Prostate gland (tissue), 2 donors: Measurements from ENCODE around the gene BRD3OS. TPM values are rescaled to one million over a fixed set of nuclear protein-coding genes. Genes with fewer than 3 reads are reported as not detected.

Experiments used
- DNase-seq: peaks from one replicate; pipeline ENCODE4 v3.0.0-alpha.2; 2019; ENCODE audit warnings: low spot score
- H3K27ac ChIP-seq, 2 donors: fragments of 200-600 bp; sonication (generic); 2 replicates each; pipeline ENCODE4 v1.5.1; 2017 to 2019
- H3K27me3 ChIP-seq: fragments of 200-600 bp; sonication (generic); replicated peaks from 2 replicates; pipeline ENCODE4 v1.5.1; 2019; ENCODE audit not compliant: insufficient read depth
- H3K36me3 ChIP-seq, 2 donors: fragments of 200-600 bp; sonication (generic); 1 replicate in 1 of 2; 2 replicates in 1 of 2; pipeline versions ENCODE4 v1.5.1 to v1.8.1; 2017 to 2019
- H3K4me1 ChIP-seq: fragments of 200-600 bp; sonication (generic); replicated peaks from 2 replicates; pipeline ENCODE4 v1.5.1; 2019
- H3K4me3 ChIP-seq, 2 donors: fragments of 200-600 bp; sonication (generic); 2 replicates each; pipeline ENCODE4 v1.5.1; 2017 to 2019
- H3K9me3 ChIP-seq: fragments of 200-600 bp; sonication (generic); 2 replicates; pipeline ENCODE4 v1.5.1; 2017
- CTCF ChIP-seq, 4 experiments: fragments of 200-600 bp in 2 of 4; fragments of 450-650 bp in 2 of 4; sonication (generic) in 2 of 4; IDR thresholded peaks; 1 replicate in 3 of 4; 2 replicates in 1 of 4; pipeline ENCODE4 v1.5.1; 2016 to 2019; ENCODE audit warnings: antibody characterized with exemption in 4 of 4, mild to moderate bottlenecking in 2 of 4, moderate library complexity in 2 of 4
- POLR2A ChIP-seq: fragments of 450-650 bp; IDR thresholded peaks from one replicate; pipeline ENCODE4 v1.6.1; 2016; ENCODE audit warnings: antibody characterized with exemption, mild to moderate bottlenecking
- POLR2AphosphoS5 ChIP-seq: sonication (generic); formaldehyde crosslinking; IDR thresholded peaks from one replicate; pipeline ENCODE4 v1.6.1; 2017; ENCODE audit warnings: antibody characterized with exemption
- WGBS: methylation state at CpG from one replicate; pipeline ENCODE4 v1.1.5; 2018; 5-methylcytosine and 5-hydroxymethylcytosine counted together
- intact Hi-C: fragments of 100-400 bp; cut with DNase I; formaldehyde crosslinking; loops from one replicate; pipeline ENCODE4 v1.14.2; 2022
- total RNA-seq, 2 donors: library from RNA; depleted of rRNA; stranded (reverse); fragments of >200 nt; gene quantifications; one replicate each; pipeline ENCODE4 v1.1.0, GENCODE V29; 2016

The BRD3OS gene
- total RNA-seq, 2 donors from 2014 or later = 16.2 to 30.1 TPM

- WGBS = 92% methylated on average over 26 of the region's 26 CpGs
- DNase-seq = no peak
- no peaks in the 10 kb centered on the region for H3K27me3 ChIP-seq
- H3K4me1 ChIP-seq = no peaks in the 10 kb centered on the region
- H3K4me3 ChIP-seq = no peak overlapping the region
- H3K36me3 ChIP-seq = peaks cover 7 to 30% of the 10 kb centered on the region in 2 donors
- intact Hi-C loops = no loop called here
- H3K9me3 ChIP-seq = no peaks in the 10 kb centered on the region
- TF ChIP-seq POLR2AphosphoS5 (no peak), CTCF (IDR thresholded peaks at IDR 0.05) (no peak), POLR2A (no peak)
- H3K27ac ChIP-seq = no peak overlapping the region
Measured at GRCh38 chr9:134033516-134034214, 8.4 kb downstream of the BRD3OS start.

DNA sequence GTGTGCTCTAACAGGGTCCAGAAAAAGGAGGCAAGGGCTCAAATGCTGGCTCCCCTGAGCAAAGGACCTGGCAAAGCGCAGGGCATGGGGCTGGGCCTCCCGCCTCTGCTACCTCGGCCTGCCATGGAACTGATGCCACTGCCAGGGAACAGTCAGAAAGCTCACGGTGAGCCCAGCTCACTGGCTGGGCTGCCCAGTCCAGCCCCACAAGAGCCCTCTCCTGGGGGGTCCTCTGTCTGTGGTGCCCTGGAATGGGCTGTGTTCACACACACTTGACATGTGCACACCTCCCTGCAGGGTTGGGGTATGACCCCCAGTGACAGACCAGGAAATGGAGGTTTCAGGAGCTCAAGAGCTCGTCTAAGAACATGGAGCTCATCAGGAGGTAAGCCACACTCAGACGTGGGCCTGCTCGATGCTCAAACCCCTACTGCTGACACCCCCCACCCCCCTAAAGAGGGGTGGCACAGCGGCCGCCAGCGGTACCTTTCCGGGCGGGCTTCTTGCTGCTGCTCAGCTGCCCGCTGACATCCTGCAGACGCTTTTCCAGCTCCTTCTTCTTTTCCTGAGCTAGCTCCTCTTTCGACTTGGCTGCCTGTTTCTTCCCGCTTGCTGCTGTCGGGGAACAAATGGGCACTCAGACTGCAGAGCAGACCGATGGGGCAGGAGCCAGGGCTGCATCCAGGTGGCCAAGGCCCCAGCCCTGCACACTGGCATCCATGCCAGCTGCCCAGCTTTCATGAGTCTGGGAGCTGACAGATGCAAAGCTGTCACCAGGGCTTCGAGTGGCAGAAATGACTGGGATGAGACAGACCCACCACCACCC, 9.1 kb downstream of the BRD3OS start:
- no peak for DNase-seq
- H3K9me3 ChIP-seq = no peaks in the 10 kb centered on the region
- H3K27ac ChIP-seq = no peak overlapping the region
- TF ChIP-seq POLR2AphosphoS5 (no peak), POLR2A (no peak), CTCF (IDR thresholded peaks at IDR 0.05) (no peak)
- 93% methylated on average over 18 of the region's 19 CpGs for WGBS
- intact Hi-C loops = no loop called here
- H3K27me3 ChIP-seq = no peaks in the 10 kb centered on the region
- H3K4me1 ChIP-seq = no peaks in the 10 kb centered on the region
- peaks cover 7 to 24% of the 10 kb centered on the region in 2 donors for H3K36me3 ChIP-seq
- no peak overlapping the region for H3K4me3 ChIP-seq

DNA sequence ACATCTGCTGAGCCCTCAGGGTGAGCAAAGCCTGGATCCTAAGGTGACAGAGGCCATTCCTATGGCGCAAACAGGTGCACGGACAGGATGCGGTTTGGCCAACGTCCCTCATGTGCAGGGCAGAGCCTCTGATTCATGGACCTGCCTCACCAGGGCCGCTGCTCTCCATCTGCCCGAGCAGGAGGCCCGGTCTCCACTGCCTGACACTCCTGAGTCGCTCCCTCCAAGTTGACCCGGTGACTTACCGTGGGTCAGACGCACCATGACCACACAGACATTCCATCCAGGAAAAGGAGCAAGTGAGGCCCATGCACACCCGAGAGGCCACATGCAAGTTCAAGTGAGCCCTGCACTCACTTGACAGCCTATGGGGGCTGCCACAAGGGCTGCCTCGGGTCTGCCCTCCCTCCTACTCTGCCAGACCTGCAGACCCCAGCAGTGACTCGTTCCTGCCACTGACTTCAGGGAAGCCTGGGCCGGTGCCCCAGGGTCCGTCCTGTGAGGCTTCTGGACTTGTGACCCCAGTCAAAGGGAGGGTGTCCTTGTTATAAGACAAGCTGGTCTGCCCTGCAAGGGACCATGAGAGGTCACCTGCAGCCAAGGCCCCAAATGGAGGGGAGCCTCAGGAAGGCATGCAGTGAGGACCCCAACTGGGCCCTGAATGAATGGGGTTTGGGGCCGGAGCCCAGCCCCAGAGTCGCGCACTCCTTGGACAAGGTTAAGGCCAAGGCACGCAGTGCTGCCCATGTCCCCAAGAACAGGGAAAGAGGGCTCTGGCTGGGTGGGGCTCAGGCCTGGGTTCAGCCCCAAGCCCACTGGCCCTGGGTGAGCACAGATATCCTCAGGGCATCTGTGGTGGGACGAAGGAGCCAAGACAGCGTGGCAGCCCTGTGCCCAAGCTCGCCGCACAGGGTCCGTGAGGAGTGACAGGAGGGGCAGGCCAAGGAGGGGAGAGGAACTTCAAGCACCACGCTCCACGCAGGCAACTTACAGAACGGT, 10.1 kb downstream of the BRD3OS start:
- Histone ChIP-seq H3K27me3 (no peaks in the 10 kb centered on the region), H3K27ac (no peak overlapping the region), H3K4me3 (no peak overlapping the region), H3K4me1 (no peaks in the 10 kb centered on the region), H3K36me3 (peaks cover 12 to 31% of the 10 kb centered on the region in 2 donors), H3K9me3 (no peaks in the 10 kb centered on the region)
- intact Hi-C loops = no loop called here
- TF ChIP-seq POLR2A = no peak
- TF ChIP-seq CTCF (IDR thresholded peaks at IDR 0.05) = no peak
- TF ChIP-seq POLR2AphosphoS5 = no peak
- DNase-seq = no peak
- WGBS = 93% methylated on average over 28 of the region's 28 CpGs

DNA sequence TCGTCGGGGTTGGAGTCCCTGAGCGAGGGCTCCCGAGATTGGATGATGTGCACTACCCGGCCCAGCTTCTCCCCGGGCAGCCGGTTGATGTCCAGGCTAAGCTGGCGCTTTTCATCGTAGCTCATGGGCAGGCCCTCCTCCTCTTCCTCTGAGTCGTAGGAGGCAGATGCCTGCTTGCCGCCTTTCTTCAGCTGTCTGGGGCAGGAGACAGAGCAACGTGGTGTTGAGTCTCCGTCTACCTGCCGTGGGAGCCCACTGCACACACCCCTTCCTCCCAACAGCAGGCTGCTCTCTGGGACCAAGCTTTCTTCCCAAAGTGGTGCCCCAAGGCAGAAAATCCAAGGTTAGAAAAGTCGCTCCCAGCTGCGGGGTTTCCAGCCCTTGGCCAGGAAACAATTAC, 10.8 kb downstream of the BRD3OS start:
- TF ChIP-seq CTCF (IDR thresholded peaks at IDR 0.05) = no peak
- TF ChIP-seq POLR2AphosphoS5 = no peak
- TF ChIP-seq POLR2A = no peak
- 90% methylated on average over 16 of the region's 16 CpGs for WGBS
- Histone ChIP-seq H3K27me3 (no peaks in the 10 kb centered on the region), H3K27ac (no peak overlapping the region), H3K9me3 (no peaks in the 10 kb centered on the region), H3K4me1 (no peaks in the 10 kb centered on the region), H3K4me3 (no peak overlapping the region), H3K36me3 (peaks cover 12 to 31% of the 10 kb centered on the region in 2 donors)
- intact Hi-C loops = no loop called here
- DNase-seq = no peak
